ENCODE results near the gene RETN. TPM values are rescaled to one million over a fixed set of nuclear protein-coding genes. Genes with fewer than 3 reads are reported as not detected.

The RETN gene
- total and polyA plus RNA-seq, 2 donors from 2014 or later = 1.1 TPM; not detected in 1

DNA sequence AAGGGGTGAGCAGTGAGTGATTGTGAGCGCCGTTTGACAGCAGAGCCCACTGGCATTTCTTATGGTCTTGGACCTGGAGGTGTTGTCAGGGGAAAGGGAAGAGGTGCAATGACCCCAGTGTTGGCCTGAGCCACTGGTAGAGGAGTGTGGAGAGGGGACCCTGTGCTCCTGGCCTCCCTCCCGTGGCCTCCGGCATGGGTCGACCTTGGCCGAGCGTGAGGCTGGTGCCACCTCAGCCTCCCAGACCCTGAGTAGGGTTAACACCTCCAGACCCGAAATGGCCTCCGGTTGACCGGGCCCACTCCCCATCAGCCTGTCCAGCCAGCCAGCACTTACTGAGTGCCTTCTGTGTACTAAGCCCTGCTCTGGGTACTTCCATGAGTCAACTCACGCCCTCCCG is 18.3 kb downstream of the RETN start:
- no peak overlapping the region for H3K4me3 ChIP-seq (ENCODE audit: low read length in 3 of 3)
- no peaks in the 10 kb centered on the region for H3K36me3 ChIP-seq (ENCODE audit: control insufficient read depth in 2 of 3, insufficient read depth in 3 of 3, low read length in 3 of 3)
- H3K27me3 ChIP-seq (ENCODE audit: control insufficient read depth, insufficient read depth, low read length) = no peaks in the 10 kb centered on the region
- DNase-seq = no peak
- no peaks in the 10 kb centered on the region for H3K4me1 ChIP-seq (ENCODE audit: control insufficient read depth in 2 of 3, insufficient read depth in 2 of 3, low read depth in 1 of 3, low read length in 3 of 3)
- TF ChIP-seq, protein P1, sequence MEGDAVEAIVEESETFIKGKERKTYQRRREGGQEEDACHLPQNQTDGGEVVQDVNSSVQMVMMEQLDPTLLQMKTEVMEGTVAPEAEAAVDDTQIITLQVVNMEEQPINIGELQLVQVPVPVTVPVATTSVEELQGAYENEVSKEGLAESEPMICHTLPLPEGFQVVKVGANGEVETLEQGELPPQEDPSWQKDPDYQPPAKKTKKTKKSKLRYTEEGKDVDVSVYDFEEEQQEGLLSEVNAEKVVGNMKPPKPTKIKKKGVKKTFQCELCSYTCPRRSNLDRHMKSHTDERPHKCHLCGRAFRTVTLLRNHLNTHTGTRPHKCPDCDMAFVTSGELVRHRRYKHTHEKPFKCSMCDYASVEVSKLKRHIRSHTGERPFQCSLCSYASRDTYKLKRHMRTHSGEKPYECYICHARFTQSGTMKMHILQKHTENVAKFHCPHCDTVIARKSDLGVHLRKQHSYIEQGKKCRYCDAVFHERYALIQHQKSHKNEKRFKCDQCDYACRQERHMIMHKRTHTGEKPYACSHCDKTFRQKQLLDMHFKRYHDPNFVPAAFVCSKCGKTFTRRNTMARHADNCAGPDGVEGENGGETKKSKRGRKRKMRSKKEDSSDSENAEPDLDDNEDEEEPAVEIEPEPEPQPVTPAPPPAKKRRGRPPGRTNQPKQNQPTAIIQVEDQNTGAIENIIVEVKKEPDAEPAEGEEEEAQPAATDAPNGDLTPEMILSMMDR (IDR thresholded peaks at IDR 0.05; ENCODE audit: borderline replicate concordance, extremely low read depth, insufficient read depth) = no peak
- intact Hi-C loops (cut with DNase I) = no loop called here
- H3K27ac ChIP-seq (ENCODE audit: low read depth in 2 of 2, low read length in 2 of 2) = no peak overlapping the region
- H3K9ac ChIP-seq (ENCODE audit: low read length in 3 of 3) = no peak overlapping the region
- H3K9me3 ChIP-seq (ENCODE audit: control insufficient read depth in 2 of 3, insufficient read depth in 1 of 3, low read length in 3 of 3) = peaks cover 0 to 3% (median 0%) of the 10 kb centered on the region in 3 donors
- no peak for FAIRE-seq

DNA sequence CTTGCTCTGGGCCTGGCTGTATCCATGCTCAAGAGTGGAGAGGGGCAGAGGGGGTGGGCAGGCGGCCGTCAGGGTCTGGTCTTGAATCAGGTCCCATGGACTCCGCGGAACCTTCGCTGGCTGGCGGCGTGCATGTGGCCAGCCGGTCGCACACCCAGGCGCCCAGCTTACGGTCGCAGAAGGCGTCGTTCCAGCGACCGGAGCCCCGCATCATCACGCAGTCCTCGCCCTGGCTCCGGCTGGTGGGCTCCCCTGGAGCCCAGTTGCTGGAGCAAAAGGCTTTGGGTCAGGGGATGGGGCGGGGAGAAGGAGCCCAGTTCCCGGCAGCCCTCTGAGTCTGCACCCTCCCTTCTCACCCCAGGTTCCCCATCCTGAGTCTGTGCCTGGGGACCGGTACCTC is 20.3 kb downstream of the RETN start:
- Histone ChIP-seq H3K4me3 (ENCODE audit: low read length in 3 of 3) (no peak overlapping the region), H3K36me3 (ENCODE audit: control insufficient read depth in 2 of 3, insufficient read depth in 3 of 3, low read length in 3 of 3) (no peaks in the 10 kb centered on the region), H3K27me3 (ENCODE audit: control insufficient read depth, insufficient read depth, low read length) (no peaks in the 10 kb centered on the region), H3K9ac (ENCODE audit: low read length in 3 of 3) (no peak overlapping the region), H3K27ac (ENCODE audit: low read depth in 2 of 2, low read length in 2 of 2) (no peak overlapping the region), H3K9me3 (ENCODE audit: control insufficient read depth in 2 of 3, insufficient read depth in 1 of 3, low read length in 3 of 3) (peaks cover 0 to 3% (median 0%) of the 10 kb centered on the region in 3 donors), H3K4me1 (ENCODE audit: control insufficient read depth in 2 of 3, insufficient read depth in 2 of 3, low read depth in 1 of 3, low read length in 3 of 3) (no peaks in the 10 kb centered on the region)
- FAIRE-seq = no peak
- TF ChIP-seq, protein P1 (IDR thresholded peaks at IDR 0.05; ENCODE audit: borderline replicate concordance, extremely low read depth, insufficient read depth) = no peak
- DNase-seq = no peak
- intact Hi-C loops (cut with DNase I) = no loop called here

DNA sequence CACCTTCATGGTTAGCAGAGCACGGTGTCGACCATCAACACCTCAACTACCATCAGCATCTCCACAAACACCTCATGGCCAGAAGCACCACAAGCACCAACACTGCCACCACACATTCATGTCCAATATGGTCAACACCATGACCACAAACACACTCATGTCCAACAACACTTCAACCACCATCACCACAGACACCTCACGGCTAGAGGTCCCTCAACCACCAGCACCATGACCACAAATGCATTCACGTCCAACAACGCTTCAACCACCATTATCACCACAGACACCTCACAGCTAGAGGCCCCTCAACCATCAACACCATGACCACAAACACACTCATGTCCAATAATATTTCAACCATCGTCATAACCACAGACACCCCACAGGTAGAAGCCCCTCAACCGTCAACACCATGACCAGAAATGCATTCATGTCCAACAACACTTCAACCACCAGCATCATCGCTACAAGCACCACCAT is 22.0 kb downstream of the RETN start:
- H3K27ac ChIP-seq (ENCODE audit: low read depth in 2 of 2, low read length in 2 of 2) = no peak overlapping the region
- no peak overlapping the region for H3K4me3 ChIP-seq (ENCODE audit: low read length in 3 of 3)
- TF ChIP-seq, protein P1 (IDR thresholded peaks at IDR 0.05; ENCODE audit: borderline replicate concordance, extremely low read depth, insufficient read depth) = no peak
- peaks cover 0 to 3% (median 0%) of the 10 kb centered on the region in 3 donors for H3K9me3 ChIP-seq (ENCODE audit: control insufficient read depth in 2 of 3, insufficient read depth in 1 of 3, low read length in 3 of 3)
- H3K36me3 ChIP-seq (ENCODE audit: control insufficient read depth in 2 of 3, insufficient read depth in 3 of 3, low read length in 3 of 3) = no peaks in the 10 kb centered on the region
- no peaks in the 10 kb centered on the region for H3K27me3 ChIP-seq (ENCODE audit: control insufficient read depth, insufficient read depth, low read length)
- no peaks in the 10 kb centered on the region for H3K4me1 ChIP-seq (ENCODE audit: control insufficient read depth in 2 of 3, insufficient read depth in 2 of 3, low read depth in 1 of 3, low read length in 3 of 3)
- H3K9ac ChIP-seq (ENCODE audit: low read length in 3 of 3) = no peak overlapping the region
- DNase-seq (no peak), FAIRE-seq (no peak)
- intact Hi-C loops (cut with DNase I) = no loop called here

DNA sequence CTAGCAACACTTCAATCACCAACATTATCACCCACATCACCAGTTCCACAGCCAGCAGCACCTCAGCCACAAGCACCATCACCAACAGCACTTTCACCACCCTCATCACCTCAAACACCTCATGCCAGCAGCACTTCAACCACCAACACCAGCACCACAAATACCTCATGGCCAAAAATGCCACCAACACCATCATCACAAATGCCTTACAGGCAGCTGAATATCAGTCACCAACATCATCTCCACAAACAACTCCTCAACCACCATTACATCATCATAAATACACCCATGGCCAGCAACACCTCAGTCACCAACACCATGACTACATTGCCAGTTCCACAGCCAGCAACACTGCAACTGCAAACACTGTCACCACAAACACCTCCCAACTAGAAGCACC is 22.6 kb downstream of the RETN start:
- TF ChIP-seq, protein P1 (IDR thresholded peaks at IDR 0.05; ENCODE audit: borderline replicate concordance, extremely low read depth, insufficient read depth) = no peak
- no peak for FAIRE-seq

More for the DNA sequence above, 22.6 kb downstream of the RETN start:
- Histone ChIP-seq H3K9me3 (ENCODE audit: control insufficient read depth in 2 of 3, insufficient read depth in 1 of 3, low read length in 3 of 3) (peaks cover 0 to 3% (median 0%) of the 10 kb centered on the region in 3 donors), H3K9ac (ENCODE audit: low read length in 3 of 3) (no peak overlapping the region), H3K4me1 (ENCODE audit: control insufficient read depth in 2 of 3, insufficient read depth in 2 of 3, low read depth in 1 of 3, low read length in 3 of 3) (no peaks in the 10 kb centered on the region), H3K27ac (ENCODE audit: low read depth in 2 of 2, low read length in 2 of 2) (no peak overlapping the region), H3K27me3 (ENCODE audit: control insufficient read depth, insufficient read depth, low read length) (no peaks in the 10 kb centered on the region), H3K36me3 (ENCODE audit: control insufficient read depth in 2 of 3, insufficient read depth in 3 of 3, low read length in 3 of 3) (no peaks in the 10 kb centered on the region), H3K4me3 (ENCODE audit: low read length in 3 of 3) (no peak overlapping the region)
- intact Hi-C loops (cut with DNase I) = no loop called here
- no peak for DNase-seq
